Measurements from ENCODE around the gene DYSF.

Gene DYSF

DNA sequence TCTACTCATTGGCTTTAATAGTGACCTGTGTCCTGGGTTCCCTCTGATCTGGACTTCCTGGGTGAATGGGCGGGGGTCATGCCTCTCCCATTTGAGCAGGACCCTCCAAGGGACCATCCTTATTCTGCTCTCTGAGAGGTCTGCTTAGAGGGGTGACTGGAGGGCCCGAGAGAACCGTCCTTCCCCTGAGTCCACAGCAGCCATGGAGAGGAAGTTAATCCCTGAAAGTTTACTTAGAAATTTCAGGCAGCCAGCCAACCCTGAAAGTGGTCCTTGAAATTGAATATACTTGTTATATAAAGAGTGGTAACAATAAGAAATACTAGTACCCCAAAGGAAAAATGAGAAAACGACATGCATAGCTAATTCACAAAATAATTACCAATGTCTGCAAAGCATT lies 226.1 kb downstream of the DYSF start:
- DNase-seq: no peak

DNA sequence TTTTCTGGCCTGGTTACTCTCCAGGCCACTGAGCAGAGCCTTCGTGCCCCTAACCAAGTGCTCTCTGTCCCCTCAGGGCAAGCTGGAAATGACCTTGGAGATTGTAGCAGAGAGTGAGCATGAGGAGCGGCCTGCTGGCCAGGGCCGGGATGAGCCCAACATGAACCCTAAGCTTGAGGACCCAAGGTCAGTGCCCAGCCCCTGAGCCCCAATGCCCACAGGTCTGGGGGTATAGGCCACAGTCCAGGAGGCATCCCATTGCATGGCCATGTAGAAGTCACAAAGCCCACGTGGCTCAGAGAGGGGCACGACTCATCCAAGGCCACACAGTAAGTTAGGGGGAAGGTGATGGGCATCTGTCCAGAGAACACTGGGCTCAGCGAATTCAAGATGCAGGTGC lies 227.6 kb downstream of the DYSF start:
- DNase-seq: no peak

DNA sequence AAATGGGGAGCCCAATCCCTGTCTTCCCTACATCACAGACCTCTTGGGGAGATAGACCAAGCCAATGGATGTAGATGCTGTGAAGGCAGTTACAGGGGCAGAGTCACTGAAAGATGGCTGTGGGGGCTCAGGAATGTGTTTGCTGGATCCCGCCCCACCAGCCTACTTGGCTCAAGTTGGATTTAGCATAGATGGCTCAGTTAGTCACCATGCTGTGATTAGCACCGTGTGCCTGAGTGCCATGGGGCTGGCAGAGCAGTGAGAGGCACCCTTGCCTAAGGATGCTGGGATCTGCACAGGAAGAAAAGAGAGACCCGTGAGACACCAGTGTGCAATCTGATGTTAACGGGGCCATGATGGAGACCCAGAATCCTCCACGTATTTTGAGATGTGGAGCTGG lies 228.3 kb downstream of the DYSF start:
- DNase-seq: no peak

DNA sequence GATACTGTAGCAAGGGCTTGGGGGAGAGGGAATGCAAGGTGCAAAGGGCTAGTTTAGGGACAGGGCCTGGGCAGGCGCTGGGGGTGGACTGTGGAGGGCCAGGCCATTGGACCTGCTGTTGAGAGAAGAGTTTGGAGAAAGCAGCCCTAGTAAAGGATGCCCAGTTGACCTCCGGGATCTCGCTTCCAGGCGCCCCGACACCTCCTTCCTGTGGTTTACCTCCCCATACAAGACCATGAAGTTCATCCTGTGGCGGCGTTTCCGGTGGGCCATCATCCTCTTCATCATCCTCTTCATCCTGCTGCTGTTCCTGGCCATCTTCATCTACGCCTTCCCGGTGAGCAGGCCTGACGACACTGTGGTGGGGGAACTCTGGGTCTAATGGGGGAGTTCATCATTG lies 229.0 kb downstream of the DYSF start:
- no peak for DNase-seq

DNA sequence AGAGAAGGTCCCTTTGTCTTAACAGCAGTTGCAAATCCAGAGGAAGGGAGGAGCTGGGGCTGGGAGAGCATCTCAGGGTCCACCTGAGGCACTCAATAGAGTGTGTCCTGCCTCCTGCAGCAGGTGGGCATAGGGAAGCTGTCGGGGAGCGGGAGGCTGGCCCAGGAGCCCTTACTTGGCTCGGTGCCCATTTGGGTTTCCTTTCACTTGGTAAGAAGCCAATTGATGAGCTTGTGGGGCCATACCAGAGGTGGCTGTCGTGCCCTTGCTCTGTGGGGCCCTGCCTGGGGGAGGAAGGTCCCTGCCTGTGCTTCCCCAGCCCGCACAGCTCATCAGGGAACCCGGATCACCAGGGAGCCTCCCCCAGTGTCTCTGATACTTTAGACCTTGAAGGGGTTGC lies 229.7 kb downstream of the DYSF start:
- DNase-seq: no peak

DNA sequence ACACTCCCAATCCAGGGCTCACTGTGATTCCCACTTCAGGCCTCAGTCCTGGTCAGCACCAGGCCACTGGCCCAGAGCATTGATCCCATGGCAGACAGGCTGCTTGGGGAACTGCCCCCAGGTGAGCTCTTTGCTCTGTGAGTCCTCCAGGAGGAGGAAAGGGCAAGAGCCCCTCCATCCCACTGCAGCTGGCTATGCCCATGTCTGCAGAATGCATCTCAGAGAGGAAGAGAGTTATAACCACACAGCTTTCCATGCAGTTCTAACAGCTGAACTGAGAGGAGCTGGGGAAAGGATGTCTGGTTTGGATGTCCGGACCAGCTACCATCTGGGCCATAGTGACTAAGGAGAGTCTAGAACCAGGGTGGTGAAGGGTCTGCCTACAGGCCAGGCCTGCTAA lies 230.3 kb downstream of the DYSF start:
- no peak for DNase-seq

DNA sequence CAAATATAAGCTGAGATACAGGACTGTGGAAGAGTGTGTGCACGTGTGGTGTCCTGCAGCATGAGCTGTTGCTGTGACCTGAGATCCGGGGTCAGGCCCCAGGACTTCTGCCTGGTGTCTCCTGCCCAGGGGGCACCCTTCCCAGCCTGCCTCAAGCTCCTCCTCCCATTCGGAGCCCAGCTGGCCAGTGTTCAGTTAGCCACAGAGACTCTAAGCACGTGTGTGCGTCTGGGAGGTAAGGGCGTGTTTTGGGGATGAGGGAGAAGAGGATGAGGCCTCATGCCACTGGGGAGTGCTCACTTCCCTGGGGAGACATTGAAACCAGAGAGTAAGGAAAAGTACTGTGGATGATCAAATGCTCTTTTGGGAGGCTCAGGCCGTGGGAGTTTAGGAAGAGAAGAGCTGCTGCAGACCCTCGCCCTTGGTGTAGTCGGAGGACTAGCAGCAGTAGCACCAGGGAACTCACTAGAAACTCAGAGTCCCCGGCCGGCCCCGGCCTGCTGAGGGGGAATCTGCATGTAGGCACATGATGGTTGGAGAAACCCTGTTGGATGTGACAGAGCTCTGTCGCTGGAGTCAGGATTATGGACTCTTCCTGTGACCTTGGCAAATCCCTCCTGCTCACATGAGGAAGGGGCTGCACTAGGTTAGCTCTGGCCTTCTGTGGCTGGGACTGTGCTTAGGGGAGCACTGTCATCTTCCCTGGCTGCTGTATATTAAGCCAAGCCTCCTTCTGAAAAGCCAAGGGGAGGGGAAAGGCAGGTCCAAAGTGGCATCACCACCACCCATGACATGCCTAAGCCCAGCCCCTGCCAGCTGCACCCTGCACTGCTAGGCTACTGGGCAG lies 231.1 kb downstream of the DYSF start:
- no peak for DNase-seq

DNA sequence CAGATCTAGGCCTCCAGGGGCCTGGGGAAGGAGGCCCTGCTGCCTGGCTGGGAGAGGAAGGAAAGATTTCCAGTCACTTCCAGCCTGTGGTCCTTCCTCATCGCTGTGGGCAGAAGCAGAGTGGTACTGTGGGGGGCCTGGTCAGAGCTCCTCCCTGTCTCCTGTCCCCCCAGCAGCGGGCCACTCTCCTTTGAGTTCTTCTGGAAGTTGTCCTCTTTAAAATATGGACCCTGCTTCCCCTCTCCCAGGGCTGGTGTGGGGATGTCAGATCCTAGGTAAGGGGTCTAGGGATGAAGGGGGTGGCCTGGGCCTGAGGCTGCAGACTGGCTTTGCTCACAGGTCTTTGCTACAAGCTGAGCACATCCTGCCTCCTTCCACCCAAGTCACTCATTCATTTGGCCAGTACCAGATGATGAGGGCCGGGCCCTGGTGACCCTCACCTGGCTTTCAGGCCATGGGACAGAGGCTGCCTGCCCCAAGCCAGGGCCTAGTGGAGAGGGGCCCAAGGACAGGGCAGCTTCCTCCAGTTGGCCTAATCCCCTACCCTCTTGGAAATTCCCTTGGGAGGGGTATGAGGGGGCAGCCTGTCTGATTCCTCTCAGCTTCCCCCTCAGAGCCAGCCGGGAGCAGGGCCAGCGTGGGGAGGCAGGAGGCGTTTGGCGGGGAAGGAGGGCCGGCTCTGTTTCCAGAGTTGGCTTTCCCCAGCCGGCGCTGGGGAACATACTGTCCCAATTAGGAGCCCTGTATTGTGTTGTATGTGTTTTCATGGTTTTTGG lies 231.9 kb downstream of the DYSF start:
- no peak for DNase-seq

DNA sequence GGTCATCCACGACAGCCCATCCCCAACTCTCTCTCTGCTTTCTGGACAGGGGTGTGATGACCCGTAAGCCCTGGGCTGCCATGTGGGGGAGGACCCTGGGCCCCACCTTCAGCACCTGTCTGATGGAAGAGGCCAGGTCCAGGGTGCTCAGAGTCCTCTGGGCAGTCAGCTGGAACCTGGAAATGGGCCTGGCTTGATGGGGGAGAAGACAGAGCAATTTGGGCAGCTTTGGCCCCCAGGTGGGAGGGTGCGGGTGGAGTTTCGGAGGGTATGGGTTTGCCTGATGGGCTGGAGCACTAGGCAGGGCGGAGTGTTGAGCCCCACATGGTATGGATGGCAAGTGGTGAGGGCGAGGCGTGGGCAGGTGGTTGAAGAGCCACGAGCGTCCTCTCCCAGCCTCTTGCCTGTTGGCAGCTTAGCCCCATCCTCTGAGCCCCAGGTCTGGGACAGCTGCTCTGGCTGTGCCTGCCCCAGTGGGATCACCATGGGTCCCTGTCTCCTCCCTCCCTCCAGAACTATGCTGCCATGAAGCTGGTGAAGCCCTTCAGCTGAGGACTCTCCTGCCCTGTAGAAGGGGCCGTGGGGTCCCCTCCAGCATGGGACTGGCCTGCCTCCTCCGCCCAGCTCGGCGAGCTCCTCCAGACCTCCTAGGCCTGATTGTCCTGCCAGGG lies 232.7 kb downstream of the DYSF start:
- no peak for DNase-seq

DNA sequence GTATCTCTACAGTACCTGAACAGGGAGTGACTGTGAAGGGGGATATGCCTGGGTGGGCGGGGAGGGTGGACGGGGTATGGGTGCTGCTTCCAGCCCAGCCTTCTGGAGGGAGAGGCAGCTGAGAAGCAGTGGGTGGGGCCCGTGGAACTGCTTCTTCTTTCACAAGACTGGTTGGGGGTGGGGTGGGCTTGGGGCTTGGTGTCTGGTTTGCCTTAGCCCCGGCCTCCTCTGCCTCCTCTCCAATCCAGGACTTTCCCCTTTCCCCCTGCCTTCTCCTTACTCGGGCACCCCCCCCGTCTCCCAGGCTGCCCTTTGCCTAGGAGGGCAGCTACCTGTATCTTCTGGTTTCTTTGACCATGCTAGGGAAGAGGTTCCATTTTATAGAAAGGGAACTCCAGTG lies 233.4 kb downstream of the DYSF start:
- no peak for DNase-seq

DNA sequence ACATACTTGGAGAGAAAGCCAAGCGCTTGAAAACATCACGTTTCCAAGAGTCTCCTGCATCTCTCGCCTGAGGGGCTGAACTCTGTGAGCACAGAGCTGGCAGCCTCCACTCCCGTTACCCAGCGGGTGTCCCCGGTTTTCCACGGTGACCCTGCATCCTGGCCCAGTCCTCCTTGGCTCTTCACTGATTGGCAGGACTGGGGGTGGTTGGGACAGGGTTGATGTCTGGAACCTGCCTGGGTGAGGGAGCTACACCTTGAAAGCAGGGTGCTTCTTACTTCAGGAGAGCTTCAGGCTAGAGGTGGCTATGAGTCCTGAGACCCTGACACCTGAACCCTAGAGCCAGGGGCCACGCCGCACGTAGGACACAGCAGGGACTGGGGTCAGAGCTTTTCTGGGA lies 234.1 kb downstream of the DYSF start:
- DNase-seq: no peak

DNA sequence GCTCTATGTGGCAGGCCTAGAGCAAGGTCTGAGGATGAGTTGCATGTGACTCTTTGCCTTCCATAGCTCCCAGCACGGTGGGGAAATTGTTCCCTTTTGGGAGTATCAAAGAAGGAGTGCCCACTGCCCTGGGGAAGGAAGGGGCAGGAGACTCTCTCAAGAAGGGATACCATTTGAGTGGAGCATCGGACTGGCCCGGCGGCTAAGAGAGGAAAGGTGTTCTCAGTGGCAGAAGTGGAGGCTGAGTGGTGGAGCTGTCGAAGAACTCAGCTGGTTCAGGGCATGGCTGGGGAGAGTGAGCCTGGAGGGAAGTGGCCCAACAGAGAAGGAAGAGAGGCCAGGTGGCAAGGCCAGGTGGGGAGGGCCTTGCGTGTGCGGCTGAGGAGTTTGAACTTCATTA lies 235.2 kb downstream of the DYSF start:
- DNase-seq: no peak

DNA sequence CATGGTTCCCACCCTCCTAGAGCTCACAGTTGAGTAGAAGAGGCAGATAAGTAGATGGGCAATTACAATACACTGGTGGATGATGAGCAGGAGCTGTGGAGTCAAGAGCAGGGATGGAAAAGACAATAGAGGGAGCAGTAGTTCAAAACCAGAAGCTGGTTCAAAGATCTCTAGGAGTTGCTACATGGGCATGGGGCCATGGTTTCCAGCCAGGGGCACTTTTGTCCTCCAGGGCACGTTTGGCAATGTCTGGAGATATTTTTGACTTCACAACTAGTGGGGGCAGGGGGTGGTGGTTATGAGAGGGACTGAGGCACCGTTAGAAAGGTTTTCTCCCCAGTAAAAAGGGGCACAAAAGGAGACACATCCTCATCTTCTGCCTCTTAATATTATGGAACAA lies 236.0 kb downstream of the DYSF start:
- no peak for DNase-seq

DNA sequence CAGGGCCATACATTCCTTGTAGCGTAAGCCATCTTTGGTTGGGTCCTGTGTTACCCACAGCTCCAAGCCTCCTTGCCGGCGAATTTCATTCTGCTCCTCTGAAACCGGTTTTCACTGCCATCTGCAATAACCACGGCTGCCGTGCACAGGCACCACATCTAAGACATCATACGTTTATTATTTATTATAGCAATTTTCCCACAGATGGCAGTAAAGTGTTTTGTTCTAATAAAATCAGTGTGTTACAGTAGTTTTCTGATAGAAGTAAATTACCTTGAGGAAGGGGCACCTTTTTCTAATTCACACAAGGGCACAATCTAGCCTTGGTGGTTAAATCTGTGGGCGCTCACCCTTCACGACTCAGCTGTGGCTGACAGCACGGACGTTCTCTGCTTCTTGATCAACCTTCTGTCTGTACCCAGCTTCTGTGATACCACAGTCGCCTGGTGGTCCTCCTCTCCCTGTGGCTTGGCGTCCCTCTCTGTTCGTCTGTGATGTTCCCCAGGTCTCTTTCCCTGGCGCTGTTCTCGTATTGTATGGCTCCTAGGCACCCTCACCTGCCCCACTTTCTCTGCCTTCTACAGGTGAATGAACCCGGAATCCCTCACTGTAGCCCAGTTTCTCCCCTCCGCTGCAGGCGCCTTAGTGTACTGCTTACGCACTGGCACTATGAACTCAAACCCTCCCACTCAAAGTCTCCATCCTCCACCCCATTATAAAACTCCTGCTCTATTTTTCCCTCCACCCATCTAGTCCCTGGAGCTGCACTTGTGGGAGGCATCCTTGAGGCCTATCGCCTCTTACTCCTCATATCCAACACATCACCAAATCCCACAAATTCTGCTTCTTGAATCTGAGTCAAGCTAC lies 236.8 kb downstream of the DYSF start:
- DNase-seq: peak; percentile 33

DNA sequence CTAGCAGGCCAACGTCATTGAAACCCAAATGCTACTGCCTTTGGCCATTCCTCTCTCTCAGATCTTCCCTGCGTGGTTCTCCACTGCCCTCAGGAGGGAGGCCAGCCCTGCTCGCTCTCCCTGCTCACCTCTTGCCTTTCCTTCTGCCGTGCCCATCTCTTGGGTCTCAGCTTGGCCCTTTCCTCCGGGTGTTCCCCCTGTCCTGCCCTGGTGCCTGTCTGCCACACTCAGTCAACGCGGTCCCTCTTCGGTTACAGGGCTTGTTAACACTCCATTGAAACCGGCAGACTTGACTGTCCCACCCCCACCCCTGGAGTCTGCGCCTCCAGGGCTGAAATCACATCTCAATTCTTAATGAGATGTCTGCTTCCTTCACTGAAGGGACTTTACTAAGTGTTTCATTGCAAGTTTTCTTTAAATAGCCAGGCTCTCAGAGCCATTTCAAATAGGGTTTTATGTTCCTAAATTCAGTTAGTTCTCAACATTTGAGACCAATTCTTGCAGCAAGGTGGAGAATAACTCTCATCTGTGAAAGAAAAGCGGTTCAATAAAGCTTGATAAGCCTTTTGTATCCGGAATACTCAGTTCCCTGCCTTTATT lies 237.6 kb downstream of the DYSF start:
- DNase-seq: no peak

DNA sequence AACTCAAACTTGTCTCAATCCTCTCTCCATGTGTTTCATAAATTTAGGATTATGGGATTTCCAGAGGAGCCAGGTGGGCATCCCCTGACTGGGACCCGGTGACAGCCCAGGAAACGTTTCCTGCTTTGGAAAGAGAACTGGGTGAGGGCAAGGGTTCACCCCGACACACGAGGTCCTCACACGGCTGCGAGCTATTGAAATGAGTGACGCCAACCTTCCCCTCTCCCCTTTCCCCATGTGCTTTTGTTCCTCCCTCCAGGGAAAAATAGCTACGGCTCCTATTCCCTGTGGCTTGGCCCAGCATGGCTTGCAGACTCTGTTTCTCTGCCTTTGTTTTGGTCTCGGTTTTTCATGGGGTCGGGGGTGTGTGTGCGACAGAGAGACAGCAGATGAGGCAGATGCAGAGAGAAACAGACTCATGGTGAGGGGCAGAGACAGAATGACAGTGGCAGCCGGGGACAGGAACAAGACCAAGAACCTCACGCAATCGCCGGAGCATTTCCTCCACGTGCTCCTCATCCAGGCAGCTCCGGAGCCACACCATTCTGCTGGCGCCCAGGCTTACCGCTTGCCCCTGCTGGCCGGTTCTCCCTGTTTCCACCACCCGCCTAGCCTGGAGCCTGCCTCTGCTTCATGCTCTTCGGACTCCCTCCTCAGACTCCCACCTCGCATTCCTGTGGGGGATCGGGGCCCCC lies 238.5 kb downstream of the DYSF start:
- peak; percentile 50 for DNase-seq

DNA sequence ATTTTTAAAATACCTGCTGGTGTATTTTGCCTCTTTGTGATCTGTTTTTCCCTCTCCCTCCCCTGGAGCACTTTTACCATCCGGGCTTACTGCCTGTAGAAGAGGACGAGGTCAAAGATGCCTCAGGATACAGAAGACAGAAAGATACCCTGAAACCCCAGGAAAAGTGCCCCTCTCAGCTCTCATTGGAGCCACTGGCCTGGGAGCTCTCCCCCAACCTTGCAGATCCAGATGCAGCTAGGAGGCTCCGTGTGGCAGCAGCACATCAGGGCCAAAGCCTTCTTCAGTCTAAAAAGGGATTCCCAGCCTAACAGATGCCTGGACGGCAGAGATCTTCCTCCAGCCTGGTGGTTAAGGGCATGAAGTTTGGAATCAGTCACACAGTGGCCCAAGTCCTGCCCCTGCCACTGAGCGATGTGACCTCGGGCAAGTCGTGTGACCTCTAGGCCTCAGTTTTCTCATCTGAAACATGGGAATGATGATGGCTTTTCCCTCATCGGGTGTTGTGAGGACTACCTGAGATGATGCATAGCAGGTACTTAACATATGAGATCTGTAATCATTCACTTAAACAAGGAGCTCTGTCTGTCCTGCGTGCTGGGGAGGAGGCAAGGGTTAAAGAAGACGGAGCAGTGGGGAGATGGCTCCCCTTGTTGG lies 239.4 kb downstream of the DYSF start:
- DNase-seq: no peak

DNA sequence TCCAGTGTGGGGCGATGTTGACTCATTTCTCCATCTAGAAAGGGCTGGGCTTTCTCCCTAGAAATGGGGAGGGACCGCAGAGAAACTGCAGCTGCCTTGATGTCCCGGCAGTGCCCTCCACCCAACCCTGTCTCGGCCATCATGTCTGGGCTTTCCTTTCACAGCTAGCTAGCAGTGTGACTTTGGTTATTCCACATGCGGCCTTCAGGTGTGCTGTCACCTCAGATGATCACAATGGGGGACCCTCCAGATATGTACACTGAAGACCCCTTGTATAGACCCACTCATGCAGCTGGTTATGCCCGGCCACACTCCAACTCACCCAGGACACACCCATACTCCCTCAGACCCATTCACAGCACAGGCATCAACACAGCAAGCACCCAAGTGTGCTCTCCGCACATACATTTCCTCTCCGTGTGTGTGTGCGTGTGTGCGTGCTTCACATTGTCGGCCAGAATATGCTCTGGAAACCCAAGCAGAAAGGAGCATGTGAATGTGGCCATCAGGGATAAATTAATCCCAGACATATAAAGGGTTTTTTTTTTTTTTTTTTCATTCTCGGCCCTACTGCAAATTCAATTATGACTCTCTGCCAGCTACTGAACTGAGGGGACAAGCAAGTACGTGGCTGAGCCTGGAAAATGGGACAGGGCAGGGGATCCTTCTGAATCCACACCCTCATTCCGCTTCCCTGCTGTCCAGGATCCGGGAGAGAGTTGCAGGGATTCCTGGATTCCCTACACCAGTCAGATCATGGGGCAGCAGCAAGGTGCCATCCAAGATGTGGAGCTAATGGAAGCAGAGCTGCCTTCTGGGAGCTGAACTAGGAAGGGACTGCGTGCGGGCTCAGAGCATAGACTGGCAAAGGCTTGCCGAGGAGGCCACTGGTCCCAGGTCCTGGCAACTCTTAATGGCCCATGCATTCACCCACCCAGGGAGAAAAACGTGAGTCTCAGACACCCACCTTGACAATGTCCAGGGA lies 240.2 kb downstream of the DYSF start:
- DNase-seq: no peak

DNA sequence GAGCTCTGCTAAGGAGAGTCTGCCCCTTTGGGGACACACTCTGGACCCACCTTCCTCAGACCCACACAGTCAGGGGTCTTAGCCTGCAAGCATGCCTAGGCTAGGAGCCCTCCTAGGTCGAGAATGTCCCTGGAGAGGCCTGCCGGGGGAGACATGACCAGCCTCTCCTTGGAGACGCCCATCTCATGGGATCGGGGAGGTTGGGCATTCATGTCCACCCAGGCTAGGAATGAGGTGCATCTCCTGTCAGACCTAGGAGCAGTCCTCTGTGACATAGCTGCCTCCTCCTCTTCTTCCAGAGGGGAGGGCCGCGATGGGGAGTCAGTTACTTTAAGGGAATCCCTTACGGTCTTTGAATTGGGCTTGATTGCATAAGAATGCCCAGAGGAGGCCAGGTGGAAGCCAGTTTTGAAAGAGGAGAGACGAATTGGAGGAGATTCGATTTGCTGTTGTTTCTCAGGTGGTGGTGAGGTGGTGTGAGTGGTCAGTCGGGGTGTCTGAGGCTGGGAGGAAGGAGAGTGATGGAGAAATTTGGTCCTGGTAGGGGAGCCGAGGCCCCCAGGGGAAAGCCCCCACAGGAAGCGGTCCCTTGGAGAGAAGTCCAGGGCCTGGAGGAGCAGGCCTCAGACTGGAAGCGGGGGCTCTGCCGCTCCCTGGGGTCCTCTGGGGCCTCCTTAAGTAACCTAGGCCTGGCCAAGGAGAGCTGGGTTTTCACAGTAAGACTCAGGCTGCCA lies 241.3 kb downstream of the DYSF start:
- DNase-seq: no peak

Data from fibroblast of skin of back (primary cell).